GM23338 (cell line): Measurements from ENCODE around the gene FIBP. TPM values are rescaled to one million over a fixed set of nuclear protein-coding genes. Genes with fewer than 3 reads are reported as not detected.

Experiments used
- ATAC-seq: fragments of 200-7000 bp; cut with Tn5 transposase; 3 replicates; pipeline ENCODE4 v1.9.1; 2020
- DNase-seq: peaks from one replicate; pipeline ENCODE4 v3.0.0-alpha.2; 2015; ENCODE audit warnings: low spot score
- H2AFZ ChIP-seq: fragments of 200-600 bp; sonication (generic); 2 replicates; pipeline ENCODE4 v1.8.0; 2016; ENCODE audit warnings: antibody characterized with exemption, mild to moderate bottlenecking, moderate library complexity
- H3F3A ChIP-seq: fragments of 200-600 bp; sonication (generic); replicated peaks from 2 replicates; pipeline ENCODE4 v1.8.0; 2017; ENCODE audit warnings: antibody characterized with exemption, mixed run types, low read depth
- H3K27ac ChIP-seq: fragments of 200-600 bp; sonication (generic); 2 replicates; pipeline ENCODE4 v1.6.1; 2016; ENCODE audit warnings: low read depth
- H3K27me3 ChIP-seq: fragments of 200-600 bp; sonication (generic); 2 replicates; pipeline ENCODE4 v1.8.0; 2016; ENCODE audit warnings: mild to moderate bottlenecking, mixed run types, moderate library complexity; ENCODE audit not compliant: insufficient read depth
- H3K36me3 ChIP-seq: fragments of 200-600 bp; sonication (generic); 2 replicates; pipeline ENCODE4 v1.8.0; 2016; ENCODE audit warnings: mild to moderate bottlenecking; ENCODE audit not compliant: insufficient read depth
- H3K4me1 ChIP-seq: fragments of 200-600 bp; sonication (generic); 2 replicates; pipeline ENCODE4 v1.8.0; 2016; ENCODE audit warnings: mild to moderate bottlenecking, moderate library complexity; ENCODE audit not compliant: insufficient read depth
- H3K4me2 ChIP-seq: fragments of 200-600 bp; sonication (generic); 2 replicates; pipeline ENCODE4 v1.7.1; 2017; ENCODE audit warnings: mixed run types
- H3K4me3 ChIP-seq: fragments of 200-600 bp; sonication (generic); 2 replicates; pipeline ENCODE4 v1.6.1; 2016; ENCODE audit warnings: mixed run types
- H3K79me2 ChIP-seq: fragments of 200-600 bp; sonication (generic); replicated peaks from 2 replicates; pipeline ENCODE4 v1.8.0; 2017; ENCODE audit warnings: mild to moderate bottlenecking; ENCODE audit not compliant: insufficient read depth
- H3K9me2 ChIP-seq: fragments of 200-600 bp; sonication (generic); 2 replicates; pipeline ENCODE4 v1.8.0; 2017; ENCODE audit not compliant: insufficient read depth
- H4K20me1 ChIP-seq: fragments of 200-600 bp; sonication (generic); replicated peaks from 2 replicates; pipeline ENCODE4 v1.8.0; 2017; ENCODE audit warnings: mild to moderate bottlenecking; ENCODE audit not compliant: insufficient read depth
- H3K27ac Mint-ChIP-seq: 2 replicates; pipeline ENCODE4 v1.8.0; 2020; ENCODE audit warnings: inconsistent platforms, mild to moderate bottlenecking, moderate library complexity, mixed read lengths
- H3K27me3 Mint-ChIP-seq: 3 replicates; pipeline ENCODE4 v1.8.0; 2022; ENCODE audit warnings: low read depth, mild to moderate bottlenecking, moderate library complexity, mixed read lengths, inconsistent platforms; ENCODE audit not compliant: insufficient read depth, poor library complexity
- H3K36me3 Mint-ChIP-seq: 3 replicates; pipeline ENCODE4 v1.8.0; 2021; ENCODE audit warnings: low read depth, mild to moderate bottlenecking, inconsistent platforms, moderate library complexity, mixed read lengths
- H3K4me1 Mint-ChIP-seq: 3 replicates; pipeline ENCODE4 v1.8.0; 2020; ENCODE audit warnings: mild to moderate bottlenecking, inconsistent platforms, mixed read lengths
- H3K4me3 Mint-ChIP-seq: 3 replicates; pipeline ENCODE4 v1.8.0; 2021; ENCODE audit warnings: moderate library complexity, mild to moderate bottlenecking, inconsistent platforms, mixed read lengths
- H3K9me3 Mint-ChIP-seq: 3 replicates; pipeline ENCODE4 v1.8.0; 2020; ENCODE audit warnings: moderate library complexity, mild to moderate bottlenecking, inconsistent platforms, mixed read lengths
- CTCF ChIP-seq, 2 experiments: fragments of 200-600 bp in 1 of 2; sonication (generic) in 1 of 2; conservative IDR thresholded peaks; 2 replicates each; pipeline versions ENCODE4 v1.5.1 to v1.6.1; 2016 to 2017; ENCODE audit warnings: antibody characterized with exemption in 2 of 2, low read depth in 2 of 2, mild to moderate bottlenecking in 2 of 2, moderate library complexity in 1 of 2
- ETS1 ChIP-seq: IDR thresholded peaks from 2 replicates; pipeline ENCODE4 v1.6.1; 2016; ENCODE audit warnings: antibody characterized with exemption
- JUNB ChIP-seq: IDR thresholded peaks from one replicate; pipeline ENCODE4 v1.6.1; 2016; ENCODE audit warnings: antibody characterized with exemption; ENCODE audit not compliant: unreplicated experiment
- NANOG ChIP-seq: IDR thresholded peaks from 2 replicates; pipeline ENCODE4 v1.6.1; 2016; ENCODE audit warnings: antibody characterized with exemption, borderline replicate concordance
- REST ChIP-seq: IDR thresholded peaks from one replicate; pipeline ENCODE4 v1.6.1; 2018; ENCODE audit warnings: antibody characterized with exemption; ENCODE audit not compliant: unreplicated experiment
- STAT1 ChIP-seq: IDR thresholded peaks from one replicate; pipeline ENCODE4 v1.6.1; 2016; ENCODE audit warnings: antibody characterized with exemption; ENCODE audit not compliant: unreplicated experiment
- ZNF114 ChIP-seq: fragments of 250-450 bp; sonication (Bioruptor Pico); IDR thresholded peaks from 2 replicates; pipeline ENCODE4 v1.5.0; 2020; ENCODE audit warnings: mild to moderate bottlenecking, moderate library complexity
- ZNF331 ChIP-seq: fragments of 250-450 bp; sonication (Bioruptor Pico); IDR thresholded peaks from 2 replicates; pipeline ENCODE4 v1.5.0; 2020; ENCODE audit warnings: low read depth, mild to moderate bottlenecking, moderate library complexity
- polyA plus RNA-seq: library from polyadenylated mRNA; unstranded; fragments of >200 nt; fragmentation: Nextera tagmentation; extraction: Ambion mirVana; gene quantifications from 2 replicates; pipeline ENCODE4 v1.2.1, GENCODE V29; 2016
- total RNA-seq: library from RNA; depleted of rRNA; stranded (reverse); fragments of >200 nt; shearing (Covaris generic); gene quantifications from 2 replicates; pipeline ENCODE4 v1.2.3, GENCODE V29; 2014

FIBP gene
- total and polyA plus RNA-seq, 2 experiments from 2014 or later = 79.0 to 102 TPM

GRCh38 chr11:65915101-65915820 lies 27.0 kb upstream of the FIBP start:
- H3K4me3 ChIP-seq = no peak overlapping the region
- H3K36me3 Mint-ChIP-seq = peaks cover 3% of the 10 kb centered on the region; the same call in 1 of the 3 replicates

More at GRCh38 chr11:65915101-65915820, 27.0 kb upstream of the FIBP start:
- Histone ChIP-seq H3K36me3 (no peaks in the 10 kb centered on the region), H3K79me2 (peaks cover 7% of the 10 kb centered on the region), H2AFZ (no peak overlapping the region), H3K4me2 (no peak overlapping the region), H3K27me3 (no peaks in the 10 kb centered on the region), H3K27ac (no peak overlapping the region), H4K20me1 (no peaks in the 10 kb centered on the region), H3F3A (0 out of 2 replicates have a peak, but pooled peaks cover 6% of the 10 kb centered on the region), H3K9me2 (no peaks in the 10 kb centered on the region), H3K4me1 (peaks cover 7% of the 10 kb centered on the region)
- DNase-seq (no peak), ATAC-seq (no peak)
- Mint-ChIP-seq H3K4me3 (peak overlapping the region; percentile 9; the same call in 1 of the 3 replicates), H3K4me1 (peaks cover 10% of the 10 kb centered on the region), H3K9me3 (no peaks in the 10 kb centered on the region), H3K27me3 (peaks cover 23% of the 10 kb centered on the region), H3K27ac (no peak overlapping the region; the same call in 1 of the 2 replicates)
- no peak for TF ChIP-seq ETS1
- no peak for TF ChIP-seq ZNF331
- no peak for TF ChIP-seq NANOG
- TF ChIP-seq REST = no peak
- no peak for TF ChIP-seq ZNF114 (CRISPR knock-in tag)
- no peak for TF ChIP-seq STAT1
- no peak for TF ChIP-seq CTCF (conservative IDR thresholded peaks at IDR 0.05; ENCODE audit: low read depth in 2 of 2)
- no peak for TF ChIP-seq JUNB
